AG09309 (cell line): ENCODE data around the gene TNS1.

Source experiments
- DNase-seq: peaks from one replicate; pipeline ENCODE4 v3.0.0-alpha.2; 2010; ENCODE audit warnings: low read depth
- H3K4me3 ChIP-seq: 2 replicates; pipeline ENCODE4 v1.5.1; 2011; ENCODE audit warnings: mild to moderate bottlenecking, low read depth, low read length, moderate library complexity; ENCODE audit not compliant: control insufficient read depth
- CTCF ChIP-seq: IDR thresholded peaks from 2 replicates; pipeline ENCODE4 v1.5.1; 2011; ENCODE audit warnings: mild to moderate bottlenecking, low read depth, low read length, inconsistent platforms; ENCODE audit not compliant: insufficient read depth, control insufficient read depth; ENCODE audit errors: missing control alignments

Gene TNS1

DNA sequence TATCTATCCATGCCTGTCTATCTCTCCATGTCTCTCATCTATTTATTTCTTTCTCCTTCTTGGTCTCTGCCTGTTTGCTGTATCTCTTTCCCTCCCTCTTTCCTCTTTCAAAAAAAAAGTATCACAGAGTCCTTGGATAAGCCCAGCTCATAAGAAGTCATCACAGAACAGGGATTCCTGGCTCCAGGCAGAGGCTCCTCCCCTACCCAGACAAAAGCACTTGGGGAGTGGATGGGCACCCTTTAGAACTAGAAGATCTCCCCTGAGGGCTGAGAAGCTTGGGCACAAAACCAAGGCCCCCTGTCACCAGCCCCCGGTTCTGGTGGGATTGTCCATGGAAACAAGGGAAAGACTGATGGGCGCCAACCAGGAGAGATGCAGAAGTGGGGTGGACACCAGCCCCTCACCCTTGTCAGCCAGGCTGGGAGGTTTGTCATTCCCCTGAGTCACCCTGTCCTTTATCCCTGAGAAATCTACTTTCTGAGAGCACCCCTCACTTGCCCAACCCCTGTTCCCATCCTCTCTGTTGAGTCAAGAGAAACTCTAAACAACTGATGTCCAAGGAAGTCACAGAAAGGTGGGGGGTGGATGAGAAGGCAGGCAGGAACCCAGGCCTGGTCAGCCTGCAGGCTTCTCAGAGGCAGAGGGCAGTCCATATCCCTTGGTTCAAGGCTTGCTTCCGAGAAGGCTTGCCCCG is 127.1 kb downstream of the TNS1 start:
- TF ChIP-seq CTCF: no peak

DNA sequence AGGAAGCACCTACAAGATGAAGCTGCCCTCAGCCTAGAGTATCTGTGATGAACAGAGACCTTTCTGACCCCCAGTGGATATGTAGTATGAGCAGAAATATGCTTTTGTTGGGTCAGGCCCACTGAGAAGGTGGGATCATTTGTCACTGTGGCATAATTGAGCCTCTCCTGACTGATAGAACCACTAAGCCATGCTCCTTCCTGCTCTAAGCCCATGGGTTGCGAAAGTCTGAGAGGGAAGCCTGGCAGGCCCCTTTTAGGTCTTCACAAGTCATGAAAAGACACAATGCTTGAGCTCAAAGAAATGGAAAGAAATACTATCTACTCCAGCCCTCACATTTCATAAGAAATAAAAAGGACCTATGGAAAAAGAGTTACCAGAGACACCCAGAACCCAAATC is 127.7 kb downstream of the TNS1 start:
- no peak overlapping the region for H3K4me3 ChIP-seq
- no peak for DNase-seq
- no peak for TF ChIP-seq CTCF

More for the DNA sequence above, 127.1 kb downstream of the TNS1 start:
- no peak overlapping the region for H3K4me3 ChIP-seq
- DNase-seq: no peak

- no peak overlapping the region for H3K4me3 ChIP-seq
- no peak for TF ChIP-seq CTCF
- DNase-seq: no peak
Observed at GRCh38 chr2:217873371-217873770, 129.4 kb downstream of the TNS1 start.

DNA sequence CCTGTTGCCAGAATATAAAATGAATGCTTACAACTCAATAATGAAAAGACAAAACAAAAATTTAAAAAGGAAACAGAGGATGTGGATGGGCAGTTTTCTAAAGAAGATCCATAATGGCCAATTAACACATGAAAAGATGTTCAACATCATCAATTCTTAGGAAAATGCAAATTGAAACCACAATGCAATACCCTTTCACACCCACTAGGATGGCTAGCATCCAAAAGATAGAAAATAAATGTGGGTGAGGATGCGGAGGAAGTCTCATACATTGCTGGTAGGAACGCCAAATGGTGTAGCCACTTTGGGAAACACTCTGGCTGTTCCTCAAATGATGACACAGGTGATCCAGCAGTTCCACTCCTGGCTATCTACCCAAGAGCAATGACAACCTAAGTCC is 130.5 kb downstream of the TNS1 start:
- TF ChIP-seq CTCF: no peak
- DNase-seq: no peak
- H3K4me3 ChIP-seq: no peak overlapping the region

DNA sequence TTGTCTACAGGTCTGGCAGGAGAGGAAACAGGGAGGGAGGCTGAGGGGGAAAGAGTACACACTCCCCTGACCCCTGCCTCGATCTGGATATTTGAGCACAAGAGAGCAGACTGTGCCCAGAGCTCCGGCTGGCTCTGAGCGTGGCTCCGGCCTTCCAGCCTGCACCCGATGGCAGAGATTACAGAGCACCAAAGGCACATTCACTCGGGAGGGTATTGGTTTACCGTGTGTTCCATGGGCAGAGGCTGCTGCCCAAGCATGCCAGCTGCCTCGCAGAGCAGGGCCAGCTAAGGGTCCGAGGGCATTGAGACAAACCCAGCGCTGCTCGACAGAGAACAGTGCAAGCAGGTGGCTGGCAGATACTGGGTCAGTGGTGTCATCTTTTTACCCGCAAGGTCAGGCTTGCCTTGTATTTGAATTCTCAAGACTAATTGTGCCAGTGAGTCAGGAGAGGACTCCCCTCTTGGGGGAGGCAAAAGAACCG is 132.2 kb downstream of the TNS1 start:
- H3K4me3 ChIP-seq: no peak overlapping the region
- no peak for TF ChIP-seq CTCF
- no peak for DNase-seq

GRCh38 chr2:217868911-217869334 is 133.9 kb downstream of the TNS1 start:
- peak; percentile 4 for DNase-seq
- no peak for TF ChIP-seq CTCF
- no peak overlapping the region for H3K4me3 ChIP-seq
